Mesothelial cell of epicardium (in vitro differentiated cells): ENCODE data around the gene SLC30A1. TPM values are rescaled to one million over a fixed set of nuclear protein-coding genes. Genes with fewer than 3 reads are reported as not detected.
A peak's percentile ranks its signal among the peaks of the same experiment; 100 is the strongest.

Experiments used
- DNase-seq, 2 experiments: peaks; one replicate each; pipeline ENCODE4 v3.0.0; 2021; ENCODE audit warnings: low spot score in 2 of 2; ENCODE audit not compliant: unreplicated experiment in 2 of 2
- H3K27ac Mint-ChIP-seq: 2 replicates; pipeline ENCODE4 v1.8.0; 2021; ENCODE audit warnings: mixed read lengths
- H3K27me3 Mint-ChIP-seq: 2 replicates; pipeline ENCODE4 v1.8.0; 2021; ENCODE audit warnings: low read depth, mixed read lengths
- H3K36me3 Mint-ChIP-seq: 2 replicates; pipeline ENCODE4 v1.8.0; 2021; ENCODE audit warnings: mixed read lengths
- H3K4me1 Mint-ChIP-seq: 2 replicates; pipeline ENCODE4 v1.8.0; 2021; ENCODE audit warnings: mixed read lengths
- H3K4me3 Mint-ChIP-seq: 2 replicates; pipeline ENCODE4 v1.8.0; 2021; ENCODE audit warnings: mild to moderate bottlenecking, moderate library complexity, mixed read lengths
- H3K9me3 Mint-ChIP-seq: 2 replicates; pipeline ENCODE4 v1.8.0; 2021; ENCODE audit warnings: mixed read lengths
- CTCF ChIP-seq: fragments of 200-600 bp; sonication (generic); IDR thresholded peaks from one replicate; pipeline ENCODE4 v1.5.0; 2021; ENCODE audit warnings: antibody characterized with exemption; ENCODE audit not compliant: unreplicated experiment
- total RNA-seq: library from RNA; stranded (reverse); gene quantifications from 3 replicates; pipeline ENCODE4 v1.2.1, GENCODE V29; 2021

SLC30A1 gene
- total RNA-seq, 1 donor from 2014 or later: 11.0 TPM

GRCh38 chr1:211553549-211553948 lies 25.4 kb downstream of the SLC30A1 start:
- Mint-ChIP-seq H3K9me3 (no peaks in the 10 kb centered on the region), H3K36me3 (no peaks in the 10 kb centered on the region), H3K4me1 (peaks cover 12% of the 10 kb centered on the region), H3K27ac (no peak overlapping the region), H3K27me3 (no peaks in the 10 kb centered on the region), H3K4me3 (no peak overlapping the region)
- no peak for DNase-seq
- TF ChIP-seq CTCF: no peak

- H3K9me3 Mint-ChIP-seq: no peaks in the 10 kb centered on the region
- no peak for TF ChIP-seq CTCF
- no peaks in the 10 kb centered on the region for H3K27me3 Mint-ChIP-seq
- H3K27ac Mint-ChIP-seq: peak overlapping the region; percentile 62
- no peaks in the 10 kb centered on the region for H3K36me3 Mint-ChIP-seq
- H3K4me3 Mint-ChIP-seq: no peak overlapping the region
- H3K4me1 Mint-ChIP-seq: peaks cover 12% of the 10 kb centered on the region
- no peak for DNase-seq
These were observed 27.1 kb downstream of the SLC30A1 start for GRCh38 chr1:211551638-211552460.

- Mint-ChIP-seq H3K4me1 (peaks cover 12% of the 10 kb centered on the region), H3K4me3 (no peak overlapping the region), H3K9me3 (no peaks in the 10 kb centered on the region), H3K27me3 (no peaks in the 10 kb centered on the region), H3K27ac (no peak overlapping the region), H3K36me3 (no peaks in the 10 kb centered on the region)
- no peak for DNase-seq
- TF ChIP-seq CTCF: no peak
These were observed 29.8 kb downstream of the SLC30A1 start for GRCh38 chr1:211549092-211549711.

GRCh38 chr1:211548321-211549091 lies 30.5 kb downstream of the SLC30A1 start:
- peaks cover 12% of the 10 kb centered on the region for H3K4me1 Mint-ChIP-seq
- H3K4me3 Mint-ChIP-seq: no peak overlapping the region
- H3K36me3 Mint-ChIP-seq: no peaks in the 10 kb centered on the region
- no peak for DNase-seq
- no peak for TF ChIP-seq CTCF
- H3K27ac Mint-ChIP-seq: no peak overlapping the region
- H3K27me3 Mint-ChIP-seq: no peaks in the 10 kb centered on the region
- H3K9me3 Mint-ChIP-seq: no peaks in the 10 kb centered on the region

GRCh38 chr1:211547710-211548109 lies 31.3 kb downstream of the SLC30A1 start:
- H3K36me3 Mint-ChIP-seq: no peaks in the 10 kb centered on the region
- no peaks in the 10 kb centered on the region for H3K27me3 Mint-ChIP-seq
- no peak for DNase-seq
- no peaks in the 10 kb centered on the region for H3K9me3 Mint-ChIP-seq
- no peak overlapping the region for H3K27ac Mint-ChIP-seq
- no peak overlapping the region for H3K4me3 Mint-ChIP-seq
- peaks cover 12% of the 10 kb centered on the region for H3K4me1 Mint-ChIP-seq
- no peak for TF ChIP-seq CTCF
